Measurements from ENCODE around the gene CDK17.

DNA sequence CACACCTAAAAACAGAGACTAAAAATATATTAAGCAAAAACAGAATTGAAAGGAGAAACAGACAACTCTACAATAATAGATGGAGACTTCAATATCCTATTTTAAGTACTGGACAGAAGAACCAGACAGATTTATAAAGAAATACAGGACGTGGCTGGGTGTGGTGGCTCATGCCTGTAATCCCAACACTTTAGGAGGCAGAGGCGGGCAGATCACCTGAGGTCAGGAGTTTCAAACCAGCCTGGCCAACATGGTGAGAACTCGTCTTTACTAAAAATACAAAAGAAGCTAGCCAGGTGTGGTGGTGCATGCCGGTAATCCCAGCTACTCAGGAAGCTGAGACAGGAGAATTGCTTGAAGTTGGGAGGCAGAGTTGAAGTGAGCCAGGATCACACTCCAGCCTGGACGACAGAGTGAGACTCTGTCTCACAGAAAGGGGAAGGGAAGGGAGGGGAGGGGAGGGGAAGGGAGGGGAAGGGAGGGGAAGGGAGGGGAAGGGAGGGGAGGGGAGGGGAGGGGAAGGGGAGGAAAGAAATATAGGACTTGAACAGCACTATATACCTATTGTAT, 53.0 kb downstream of the CDK17 start:
- TF ChIP-seq, protein P1, sequence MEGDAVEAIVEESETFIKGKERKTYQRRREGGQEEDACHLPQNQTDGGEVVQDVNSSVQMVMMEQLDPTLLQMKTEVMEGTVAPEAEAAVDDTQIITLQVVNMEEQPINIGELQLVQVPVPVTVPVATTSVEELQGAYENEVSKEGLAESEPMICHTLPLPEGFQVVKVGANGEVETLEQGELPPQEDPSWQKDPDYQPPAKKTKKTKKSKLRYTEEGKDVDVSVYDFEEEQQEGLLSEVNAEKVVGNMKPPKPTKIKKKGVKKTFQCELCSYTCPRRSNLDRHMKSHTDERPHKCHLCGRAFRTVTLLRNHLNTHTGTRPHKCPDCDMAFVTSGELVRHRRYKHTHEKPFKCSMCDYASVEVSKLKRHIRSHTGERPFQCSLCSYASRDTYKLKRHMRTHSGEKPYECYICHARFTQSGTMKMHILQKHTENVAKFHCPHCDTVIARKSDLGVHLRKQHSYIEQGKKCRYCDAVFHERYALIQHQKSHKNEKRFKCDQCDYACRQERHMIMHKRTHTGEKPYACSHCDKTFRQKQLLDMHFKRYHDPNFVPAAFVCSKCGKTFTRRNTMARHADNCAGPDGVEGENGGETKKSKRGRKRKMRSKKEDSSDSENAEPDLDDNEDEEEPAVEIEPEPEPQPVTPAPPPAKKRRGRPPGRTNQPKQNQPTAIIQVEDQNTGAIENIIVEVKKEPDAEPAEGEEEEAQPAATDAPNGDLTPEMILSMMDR (IDR thresholded peaks at IDR 0.05): no peak
- no peak for TF ChIP-seq POLR2A (IDR thresholded peaks at IDR 0.05)

Measured in tibial nerve (tissue), 3 donors.